Peyer's patch (tissue), 4 donors: ENCODE data around the gene AKIRIN2.

Source experiments
- POLR2A ChIP-seq, 2 donors: fragments of 450-650 bp; IDR thresholded peaks; one replicate each; pipeline ENCODE4 v1.5.1; 2017; ENCODE audit warnings: antibody characterized with exemption in 2 of 2, mild to moderate bottlenecking in 2 of 2, moderate library complexity in 2 of 2
- TF ChIP-seq, protein P1 (sequence below), 6 experiments: fragments of 450-650 bp in 4 of 6; fragments of 200-600 bp in 2 of 6; sonication (generic) in 1 of 6; IDR thresholded peaks; one replicate each; pipeline ENCODE4 v1.5.1; 2017 to 2019; ENCODE audit warnings: antibody characterized with exemption in 6 of 6, mild to moderate bottlenecking in 3 of 6, moderate library complexity in 1 of 6

DNA sequence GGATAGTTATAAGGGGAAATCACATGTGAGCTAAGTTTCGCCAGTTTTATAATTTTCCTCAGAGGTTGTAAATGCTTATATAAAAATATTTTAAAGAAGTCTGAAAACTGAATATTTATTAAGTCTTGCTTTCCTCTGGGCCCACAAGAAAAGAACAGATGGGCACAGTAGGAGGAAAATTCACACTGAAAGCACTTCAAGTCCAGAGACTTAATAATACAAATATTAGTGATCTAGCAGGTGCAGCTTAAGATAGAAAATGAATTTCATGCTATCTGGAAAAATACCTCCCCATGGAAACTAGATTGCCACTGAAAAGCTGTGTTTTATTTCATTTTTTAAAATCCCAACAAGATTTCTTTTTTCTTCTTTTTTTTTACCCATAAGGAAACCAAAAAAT is 64.9 kb downstream of the AKIRIN2 start:
- TF ChIP-seq, protein P1, sequence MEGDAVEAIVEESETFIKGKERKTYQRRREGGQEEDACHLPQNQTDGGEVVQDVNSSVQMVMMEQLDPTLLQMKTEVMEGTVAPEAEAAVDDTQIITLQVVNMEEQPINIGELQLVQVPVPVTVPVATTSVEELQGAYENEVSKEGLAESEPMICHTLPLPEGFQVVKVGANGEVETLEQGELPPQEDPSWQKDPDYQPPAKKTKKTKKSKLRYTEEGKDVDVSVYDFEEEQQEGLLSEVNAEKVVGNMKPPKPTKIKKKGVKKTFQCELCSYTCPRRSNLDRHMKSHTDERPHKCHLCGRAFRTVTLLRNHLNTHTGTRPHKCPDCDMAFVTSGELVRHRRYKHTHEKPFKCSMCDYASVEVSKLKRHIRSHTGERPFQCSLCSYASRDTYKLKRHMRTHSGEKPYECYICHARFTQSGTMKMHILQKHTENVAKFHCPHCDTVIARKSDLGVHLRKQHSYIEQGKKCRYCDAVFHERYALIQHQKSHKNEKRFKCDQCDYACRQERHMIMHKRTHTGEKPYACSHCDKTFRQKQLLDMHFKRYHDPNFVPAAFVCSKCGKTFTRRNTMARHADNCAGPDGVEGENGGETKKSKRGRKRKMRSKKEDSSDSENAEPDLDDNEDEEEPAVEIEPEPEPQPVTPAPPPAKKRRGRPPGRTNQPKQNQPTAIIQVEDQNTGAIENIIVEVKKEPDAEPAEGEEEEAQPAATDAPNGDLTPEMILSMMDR (IDR thresholded peaks at IDR 0.05), result no peak
- no peak for TF ChIP-seq POLR2A (IDR thresholded peaks at IDR 0.05)
